Erythroblast (primary cell): ENCODE results near the gene BAD.

Experiments
- GATA1 ChIP-seq: IDR thresholded peaks from 2 replicates; pipeline ENCODE4 v1.6.1; 2011; ENCODE audit warnings: low read depth, mild to moderate bottlenecking, control low read depth, low read length, moderate library complexity
- POLR2A ChIP-seq: IDR thresholded peaks from 2 replicates; pipeline ENCODE4 v1.6.1; 2011; ENCODE audit warnings: mild to moderate bottlenecking, low read length

- no peak for TF ChIP-seq POLR2A
- TF ChIP-seq GATA1: no peak
Measured at GRCh38 chr11:64296830-64297698, 12.6 kb upstream of the BAD start.
